ENCODE measurements around the gene ADH6.

Gene ADH6

DNA sequence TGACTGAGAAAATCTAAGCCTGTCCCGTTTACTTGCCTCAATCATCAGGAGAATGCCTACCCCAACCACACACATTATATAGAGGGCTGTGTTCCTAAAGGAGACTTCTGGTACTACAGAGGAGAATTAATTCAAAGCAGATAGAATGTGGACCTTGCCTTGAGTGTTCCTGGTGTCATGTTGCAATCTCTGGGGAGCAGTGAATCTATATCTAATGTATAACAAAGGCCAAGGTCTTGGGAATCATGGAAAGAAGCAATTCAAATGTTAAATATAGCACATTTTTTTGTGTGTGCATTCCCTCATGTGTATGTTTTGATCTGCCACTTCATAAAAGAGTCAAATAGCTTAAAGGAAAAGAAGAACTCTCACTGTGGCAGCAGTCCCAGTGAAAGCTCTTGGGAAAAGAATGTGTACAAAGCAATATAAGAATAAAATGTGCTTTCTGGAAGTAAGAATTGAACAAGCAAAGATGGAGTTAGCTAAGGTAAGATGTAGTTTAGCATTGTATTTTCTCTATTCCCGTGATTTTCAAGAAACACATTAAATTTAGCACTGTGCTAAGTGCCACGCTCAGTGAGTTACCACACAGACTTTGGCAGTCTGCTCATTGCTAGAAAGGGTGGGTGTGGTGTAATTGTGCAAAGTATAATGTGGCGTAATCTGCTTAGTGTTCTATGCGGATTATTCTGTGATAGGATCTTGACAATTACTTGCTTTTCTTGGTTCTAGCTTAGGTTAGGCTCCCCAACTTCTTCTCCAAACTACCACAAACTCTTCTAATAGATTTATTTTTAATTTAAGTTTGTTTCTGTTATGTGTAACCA is 13.7 kb downstream of the ADH6 start:
- peaks cover 0 to 3% of the 10 kb centered on the region in 2 experiments for H3K4me1 ChIP-seq (ENCODE audit: control insufficient read depth in 1 of 2, insufficient read depth in 2 of 2, low read length in 2 of 2)
- no peaks in the 10 kb centered on the region for H3K36me3 ChIP-seq (ENCODE audit: control insufficient read depth in 1 of 2, insufficient read depth in 2 of 2, low read length in 2 of 2)
- no peaks in the 10 kb centered on the region for H3K79me2 ChIP-seq (ENCODE audit: control insufficient read depth, insufficient read depth, low read length, poor library complexity)
- H3K9ac ChIP-seq (ENCODE audit: low read length): no peak overlapping the region
- DNase-seq: peak in 1 of 2 donors; percentile 12
- no CpG with 5 or more reads among the region's 5 CpGs for WGBS (ENCODE audit: extremely low coverage, insufficient coverage, insufficient read length)
- no peak overlapping the region for H2BK12ac ChIP-seq (ENCODE audit: low read length)
- H3K23ac ChIP-seq (ENCODE audit: low read length): no peak overlapping the region
- H3K27ac ChIP-seq (ENCODE audit: low read depth, low read length): no peak overlapping the region
- H4K91ac ChIP-seq (ENCODE audit: low read depth, low read length): no peak overlapping the region
- no peak overlapping the region for H3K4me2 ChIP-seq (ENCODE audit: low read length)
- H3K27me3 ChIP-seq (ENCODE audit: insufficient read depth, low read length): no peaks in the 10 kb centered on the region
- no peak overlapping the region for H4K8ac ChIP-seq (ENCODE audit: low read depth, low read length)
- H2AFZ ChIP-seq (ENCODE audit: insufficient read depth, low read length, poor library complexity): no peak overlapping the region
- no peak overlapping the region for H2AK5ac ChIP-seq (ENCODE audit: low read length)
- H3K18ac ChIP-seq (ENCODE audit: low read length): no peak overlapping the region
- H4K12ac ChIP-seq (ENCODE audit: low read depth, low read length): no peak overlapping the region
- H3K79me1 ChIP-seq (ENCODE audit: low read length): no peaks in the 10 kb centered on the region
- no peak overlapping the region for H2BK5ac ChIP-seq (ENCODE audit: low read depth, low read length, poor library complexity)
- H3K4ac ChIP-seq (ENCODE audit: low read depth, low read length): no peak overlapping the region
- H3K9me3 ChIP-seq (ENCODE audit: insufficient read depth, low read depth, low read length): no peaks in the 10 kb centered on the region
- no peak overlapping the region for H2BK120ac ChIP-seq (ENCODE audit: insufficient read depth, low read length, poor library complexity)
- no peak overlapping the region for H3K14ac ChIP-seq (ENCODE audit: low read length)
- H3K4me3 ChIP-seq (ENCODE audit: low read depth, low read length): no peak overlapping the region

DNA sequence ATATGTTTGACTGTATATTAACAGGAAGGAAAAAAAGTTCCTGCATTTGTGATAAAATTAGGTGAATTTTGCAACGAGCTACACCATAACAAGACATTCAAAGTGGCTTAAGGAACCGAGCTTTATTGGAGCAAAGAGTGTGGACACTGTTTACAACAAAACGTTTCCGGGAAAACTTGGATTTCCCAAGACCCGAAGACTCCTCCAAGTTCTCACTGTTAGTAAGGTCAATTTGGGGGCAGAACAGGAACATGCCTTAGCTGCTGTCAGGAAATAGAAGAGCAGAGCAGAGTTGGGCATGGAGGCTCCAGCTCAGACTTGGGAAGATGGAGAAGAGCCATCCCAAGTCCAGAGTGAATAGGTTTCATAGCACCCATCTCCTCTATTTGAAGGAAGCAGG is 16.5 kb downstream of the ADH6 start:
- Histone ChIP-seq H3K27ac (ENCODE audit: low read depth, low read length) (no peak overlapping the region), H3K4me2 (ENCODE audit: low read length) (no peak overlapping the region), H4K12ac (ENCODE audit: low read depth, low read length) (no peak overlapping the region), H3K79me2 (ENCODE audit: control insufficient read depth, insufficient read depth, low read length, poor library complexity) (no peaks in the 10 kb centered on the region), H3K18ac (ENCODE audit: low read length) (no peak overlapping the region), H3K23ac (ENCODE audit: low read length) (no peak overlapping the region), H3K4me1 (ENCODE audit: control insufficient read depth in 1 of 2, insufficient read depth in 2 of 2, low read length in 2 of 2) (no peaks in the 10 kb centered on the region), H3K9me3 (ENCODE audit: insufficient read depth, low read depth, low read length) (no peaks in the 10 kb centered on the region), H2BK120ac (ENCODE audit: insufficient read depth, low read length, poor library complexity) (no peak overlapping the region), H3K14ac (ENCODE audit: low read length) (no peak overlapping the region), H3K36me3 (ENCODE audit: control insufficient read depth in 1 of 2, insufficient read depth in 2 of 2, low read length in 2 of 2) (no peaks in the 10 kb centered on the region), H2AFZ (ENCODE audit: insufficient read depth, low read length, poor library complexity) (no peak overlapping the region), H3K79me1 (ENCODE audit: low read length) (no peaks in the 10 kb centered on the region), H3K4ac (ENCODE audit: low read depth, low read length) (no peak overlapping the region), H2BK5ac (ENCODE audit: low read depth, low read length, poor library complexity) (no peak overlapping the region), H3K4me3 (ENCODE audit: low read depth, low read length) (no peak overlapping the region), H3K27me3 (ENCODE audit: insufficient read depth, low read length) (no peaks in the 10 kb centered on the region), H4K8ac (ENCODE audit: low read depth, low read length) (no peak overlapping the region), H4K91ac (ENCODE audit: low read depth, low read length) (no peak overlapping the region), H2AK5ac (ENCODE audit: low read length) (no peak overlapping the region), H2BK12ac (ENCODE audit: low read length) (no peak overlapping the region), H3K9ac (ENCODE audit: low read length) (no peak overlapping the region)
- no peak for DNase-seq
- no CpG with 5 or more reads among the region's 5 CpGs for WGBS (ENCODE audit: extremely low coverage, insufficient coverage, insufficient read length)

DNA sequence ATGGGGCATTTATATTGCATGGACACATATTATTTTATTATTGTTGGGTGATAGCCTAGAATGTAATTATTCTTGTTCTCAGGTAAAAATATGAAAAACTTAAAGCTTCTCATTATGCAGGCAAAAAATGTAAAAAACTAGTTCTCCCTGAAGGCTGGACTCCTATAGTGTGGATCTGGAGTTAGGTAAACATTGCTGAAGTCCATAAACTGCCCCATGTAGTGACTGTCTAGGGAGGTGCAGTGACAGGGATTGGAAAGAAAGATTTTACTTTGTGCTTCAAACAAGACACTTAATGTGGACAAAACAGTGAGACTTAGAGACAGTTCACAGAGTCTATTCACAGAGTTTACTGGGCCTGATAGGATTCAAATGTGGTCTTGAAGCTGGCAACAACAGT is 17.0 kb downstream of the ADH6 start:
- no peak overlapping the region for H4K8ac ChIP-seq (ENCODE audit: low read depth, low read length)
- H3K79me2 ChIP-seq (ENCODE audit: control insufficient read depth, insufficient read depth, low read length, poor library complexity): no peaks in the 10 kb centered on the region
- no peak overlapping the region for H2AFZ ChIP-seq (ENCODE audit: insufficient read depth, low read length, poor library complexity)
- no peak overlapping the region for H4K91ac ChIP-seq (ENCODE audit: low read depth, low read length)
- no peak overlapping the region for H2BK12ac ChIP-seq (ENCODE audit: low read length)
- H3K27me3 ChIP-seq (ENCODE audit: insufficient read depth, low read length): no peaks in the 10 kb centered on the region
- H3K4me2 ChIP-seq (ENCODE audit: low read length): no peak overlapping the region
- no peak overlapping the region for H2BK5ac ChIP-seq (ENCODE audit: low read depth, low read length, poor library complexity)
- no peaks in the 10 kb centered on the region for H3K79me1 ChIP-seq (ENCODE audit: low read length)
- H4K12ac ChIP-seq (ENCODE audit: low read depth, low read length): no peak overlapping the region
- H3K27ac ChIP-seq (ENCODE audit: low read depth, low read length): no peak overlapping the region
- no peak overlapping the region for H3K4ac ChIP-seq (ENCODE audit: low read depth, low read length)
- no peak for DNase-seq
- no peaks in the 10 kb centered on the region for H3K4me1 ChIP-seq (ENCODE audit: control insufficient read depth in 1 of 2, insufficient read depth in 2 of 2, low read length in 2 of 2)
- H2BK120ac ChIP-seq (ENCODE audit: insufficient read depth, low read length, poor library complexity): no peak overlapping the region
- no peak overlapping the region for H3K18ac ChIP-seq (ENCODE audit: low read length)
- H3K14ac ChIP-seq (ENCODE audit: low read length): no peak overlapping the region
- H3K23ac ChIP-seq (ENCODE audit: low read length): no peak overlapping the region
- no peaks in the 10 kb centered on the region for H3K9me3 ChIP-seq (ENCODE audit: insufficient read depth, low read depth, low read length)
- no peak overlapping the region for H3K4me3 ChIP-seq (ENCODE audit: low read depth, low read length)
- no peak overlapping the region for H2AK5ac ChIP-seq (ENCODE audit: low read length)
- no peaks in the 10 kb centered on the region for H3K36me3 ChIP-seq (ENCODE audit: control insufficient read depth in 1 of 2, insufficient read depth in 2 of 2, low read length in 2 of 2)
- no peak overlapping the region for H3K9ac ChIP-seq (ENCODE audit: low read length)

DNA sequence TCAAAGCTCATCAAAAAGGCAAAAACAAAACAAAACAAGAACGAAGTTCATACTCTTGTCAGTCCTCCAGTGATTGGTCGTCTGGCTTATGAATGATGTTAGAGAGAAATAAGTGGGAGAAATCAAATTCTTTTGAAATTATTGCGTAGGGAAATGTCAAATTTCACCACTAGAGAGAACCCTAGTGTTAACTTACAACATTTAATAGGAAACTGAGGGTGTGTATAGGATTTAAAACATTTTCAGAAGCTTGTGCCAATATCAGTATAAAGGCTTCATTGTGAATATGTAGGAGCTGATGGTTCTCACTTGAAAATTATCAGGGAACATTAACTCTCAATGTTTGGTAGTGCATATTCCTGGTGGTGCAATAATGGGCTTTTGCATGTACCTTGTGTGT is 17.4 kb downstream of the ADH6 start:
- WGBS (ENCODE audit: extremely low coverage, insufficient coverage, insufficient read length): no CpG with 5 or more reads among the region's 3 CpGs
- no peak overlapping the region for H2AFZ ChIP-seq (ENCODE audit: insufficient read depth, low read length, poor library complexity)
- H4K91ac ChIP-seq (ENCODE audit: low read depth, low read length): no peak overlapping the region
- no peak overlapping the region for H2AK5ac ChIP-seq (ENCODE audit: low read length)
- H3K18ac ChIP-seq (ENCODE audit: low read length): no peak overlapping the region
- no peak overlapping the region for H3K4ac ChIP-seq (ENCODE audit: low read depth, low read length)
- no peak overlapping the region for H2BK12ac ChIP-seq (ENCODE audit: low read length)
- no peaks in the 10 kb centered on the region for H3K36me3 ChIP-seq (ENCODE audit: control insufficient read depth in 1 of 2, insufficient read depth in 2 of 2, low read length in 2 of 2)
- no peaks in the 10 kb centered on the region for H3K27me3 ChIP-seq (ENCODE audit: insufficient read depth, low read length)
- no peak overlapping the region for H3K4me3 ChIP-seq (ENCODE audit: low read depth, low read length)
- H2BK120ac ChIP-seq (ENCODE audit: insufficient read depth, low read length, poor library complexity): no peak overlapping the region
- no peak overlapping the region for H3K4me2 ChIP-seq (ENCODE audit: low read length)
- no peaks in the 10 kb centered on the region for H3K79me2 ChIP-seq (ENCODE audit: control insufficient read depth, insufficient read depth, low read length, poor library complexity)
- H3K27ac ChIP-seq (ENCODE audit: low read depth, low read length): no peak overlapping the region
- no peak overlapping the region for H2BK5ac ChIP-seq (ENCODE audit: low read depth, low read length, poor library complexity)
- no peak overlapping the region for H4K12ac ChIP-seq (ENCODE audit: low read depth, low read length)
- H3K23ac ChIP-seq (ENCODE audit: low read length): no peak overlapping the region
- no peak overlapping the region for H3K9ac ChIP-seq (ENCODE audit: low read length)
- no peaks in the 10 kb centered on the region for H3K79me1 ChIP-seq (ENCODE audit: low read length)
- H3K14ac ChIP-seq (ENCODE audit: low read length): no peak overlapping the region
- H3K9me3 ChIP-seq (ENCODE audit: insufficient read depth, low read depth, low read length): no peaks in the 10 kb centered on the region
- H4K8ac ChIP-seq (ENCODE audit: low read depth, low read length): no peak overlapping the region
- no peaks in the 10 kb centered on the region for H3K4me1 ChIP-seq (ENCODE audit: control insufficient read depth in 1 of 2, insufficient read depth in 2 of 2, low read length in 2 of 2)
- no peak for DNase-seq
